Adrenal gland (tissue), 5 donors: ENCODE data around the gene LPCAT1.

Experiments used
- CTCF ChIP-seq, 6 experiments: fragments of 450-650 bp in 4 of 6; fragments of 200-600 bp in 2 of 6; sonication (generic) in 1 of 6; IDR thresholded peaks; 1 replicate in 5 of 6; 2 replicates in 1 of 6; pipeline versions ENCODE4 v1.5.1 to v1.8.0; 2016 to 2021; ENCODE audit warnings: antibody characterized with exemption in 6 of 6, mild to moderate bottlenecking in 2 of 6, moderate library complexity in 1 of 6
- POLR2A ChIP-seq, 2 donors: fragments of 450-650 bp; IDR thresholded peaks; one replicate each; pipeline ENCODE4 v1.6.1; 2017; ENCODE audit warnings: antibody characterized with exemption in 2 of 2, mild to moderate bottlenecking in 2 of 2, moderate library complexity in 1 of 2
- donor health status: DM: no; HTN: no; CAD: no.

- TF ChIP-seq CTCF (IDR thresholded peaks at IDR 0.05) (no peak), POLR2A (IDR thresholded peaks at IDR 0.05) (no peak)
Observed at GRCh38 chr5:1554410-1554967, 30.7 kb upstream of the LPCAT1 start.
